ENCODE results near the gene SMPDL3A. TPM values are rescaled to one million over a fixed set of nuclear protein-coding genes. Genes with fewer than 3 reads are reported as not detected.
A peak's percentile ranks its signal among the peaks of the same experiment; 100 is the strongest.

The SMPDL3A gene
- total RNA-seq, 1 experiment from 2014 or later = 2.4 TPM

GRCh38 chr6:122809691-122810090, 20.6 kb downstream of the SMPDL3A start:
- no TSS peak for BruUV-seq (replicated peaks)

GRCh38 chr6:122810189-122810588, 21.1 kb downstream of the SMPDL3A start:
- Histone ChIP-seq H3K79me2 (ENCODE audit: low read depth) (no peaks in the 10 kb centered on the region), H3K4me3 (no peak overlapping the region), H4K20me1 (ENCODE audit: insufficient read depth) (no peaks in the 10 kb centered on the region), H3K4me1 (replicated peaks; ENCODE audit: insufficient read depth) (no peaks in the 10 kb centered on the region), H3K9me3 (ENCODE audit: insufficient read depth, low read depth) (no peaks in the 10 kb centered on the region), H3K27ac (no peak overlapping the region), H3K36me3 (ENCODE audit: low read depth) (no peaks in the 10 kb centered on the region), H3K4me2 (no peak overlapping the region), H3K9me2 (ENCODE audit: insufficient read depth) (no peaks in the 10 kb centered on the region), H2AFZ (no peak overlapping the region), H3K27me3 (ENCODE audit: insufficient read depth, low read depth) (no peaks in the 10 kb centered on the region), H3F3A (ENCODE audit: insufficient read depth, low read depth) (no peaks in the 10 kb centered on the region)
- intact Hi-C loops (cut with micrococcal nuclease; ENCODE audit: unreplicated experiment) = no loop called here
- DNase-seq = no peak
- CTCF ChIA-PET = no interaction called here
- TF ChIP-seq, protein P1, sequence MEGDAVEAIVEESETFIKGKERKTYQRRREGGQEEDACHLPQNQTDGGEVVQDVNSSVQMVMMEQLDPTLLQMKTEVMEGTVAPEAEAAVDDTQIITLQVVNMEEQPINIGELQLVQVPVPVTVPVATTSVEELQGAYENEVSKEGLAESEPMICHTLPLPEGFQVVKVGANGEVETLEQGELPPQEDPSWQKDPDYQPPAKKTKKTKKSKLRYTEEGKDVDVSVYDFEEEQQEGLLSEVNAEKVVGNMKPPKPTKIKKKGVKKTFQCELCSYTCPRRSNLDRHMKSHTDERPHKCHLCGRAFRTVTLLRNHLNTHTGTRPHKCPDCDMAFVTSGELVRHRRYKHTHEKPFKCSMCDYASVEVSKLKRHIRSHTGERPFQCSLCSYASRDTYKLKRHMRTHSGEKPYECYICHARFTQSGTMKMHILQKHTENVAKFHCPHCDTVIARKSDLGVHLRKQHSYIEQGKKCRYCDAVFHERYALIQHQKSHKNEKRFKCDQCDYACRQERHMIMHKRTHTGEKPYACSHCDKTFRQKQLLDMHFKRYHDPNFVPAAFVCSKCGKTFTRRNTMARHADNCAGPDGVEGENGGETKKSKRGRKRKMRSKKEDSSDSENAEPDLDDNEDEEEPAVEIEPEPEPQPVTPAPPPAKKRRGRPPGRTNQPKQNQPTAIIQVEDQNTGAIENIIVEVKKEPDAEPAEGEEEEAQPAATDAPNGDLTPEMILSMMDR (conservative IDR thresholded peaks at IDR 0.05) = no peak
- no peak for TF ChIP-seq EZH2 (IDR thresholded peaks at IDR 0.05; ENCODE audit: low read depth)
- POLR2A ChIA-PET (ENCODE audit: unreplicated experiment) = no interaction called here
- BruUV-seq (replicated peaks) = no TSS peak

More at GRCh38 chr6:122809691-122810090, 20.6 kb downstream of the SMPDL3A start:
- H3K36me3 ChIP-seq (ENCODE audit: low read depth) = no peaks in the 10 kb centered on the region
- intact Hi-C loops (cut with micrococcal nuclease; ENCODE audit: unreplicated experiment) = no loop called here
- no peaks in the 10 kb centered on the region for H3F3A ChIP-seq (ENCODE audit: insufficient read depth, low read depth)
- H3K27me3 ChIP-seq (ENCODE audit: insufficient read depth, low read depth) = no peaks in the 10 kb centered on the region
- no peaks in the 10 kb centered on the region for H4K20me1 ChIP-seq (ENCODE audit: insufficient read depth)
- H3K79me2 ChIP-seq (ENCODE audit: low read depth) = no peaks in the 10 kb centered on the region
- H3K4me1 ChIP-seq (replicated peaks; ENCODE audit: insufficient read depth) = no peaks in the 10 kb centered on the region
- TF ChIP-seq, protein P1 (conservative IDR thresholded peaks at IDR 0.05) = no peak
- no peak for TF ChIP-seq EZH2 (IDR thresholded peaks at IDR 0.05; ENCODE audit: low read depth)
- H2AFZ ChIP-seq = no peak overlapping the region
- H3K9me3 ChIP-seq (ENCODE audit: insufficient read depth, low read depth) = no peaks in the 10 kb centered on the region
- H3K27ac ChIP-seq = no peak overlapping the region
- ChIA-PET CTCF (no interaction called here), POLR2A (ENCODE audit: unreplicated experiment) (no interaction called here)
- no peak overlapping the region for H3K4me3 ChIP-seq
- H3K9me2 ChIP-seq (ENCODE audit: insufficient read depth) = no peaks in the 10 kb centered on the region
- DNase-seq = no peak
- H3K4me2 ChIP-seq = no peak overlapping the region

DNA sequence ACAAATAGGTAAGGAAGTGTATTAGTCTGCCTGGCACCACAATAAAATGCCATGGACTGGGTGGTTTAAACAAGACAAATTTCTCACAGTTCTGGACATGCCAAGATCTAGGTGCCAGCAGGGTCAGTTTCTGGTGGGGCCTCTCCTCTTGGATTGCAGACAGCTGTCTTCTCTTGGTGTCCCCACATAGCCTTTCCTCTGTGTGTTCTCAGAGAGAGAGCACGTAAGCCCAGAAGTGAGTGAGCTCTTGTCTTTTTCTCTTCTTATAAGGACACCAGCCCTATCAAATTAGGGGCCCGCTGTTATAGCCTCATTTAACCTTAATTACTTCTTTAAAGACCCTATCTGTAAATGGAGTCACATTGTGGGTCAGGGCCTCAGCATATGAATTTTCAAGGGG, 28.3 kb downstream of the SMPDL3A start:
- H3K79me2 ChIP-seq (ENCODE audit: low read depth) = no peaks in the 10 kb centered on the region
- no peak overlapping the region for H3K4me2 ChIP-seq
- peak overlapping the region; percentile 39 for H2AFZ ChIP-seq
- intact Hi-C loops (cut with micrococcal nuclease; ENCODE audit: unreplicated experiment) = no loop called here
- ChIA-PET CTCF (no interaction called here), POLR2A (ENCODE audit: unreplicated experiment) (no interaction called here)
- no peaks in the 10 kb centered on the region for H3K27me3 ChIP-seq (ENCODE audit: insufficient read depth, low read depth)
- BruUV-seq (replicated peaks) = no TSS peak
- H3K4me3 ChIP-seq = no peak overlapping the region
- H4K20me1 ChIP-seq (ENCODE audit: insufficient read depth) = no peaks in the 10 kb centered on the region
- TF ChIP-seq, protein P1 (conservative IDR thresholded peaks at IDR 0.05) = no peak
- no peak for TF ChIP-seq EZH2 (IDR thresholded peaks at IDR 0.05; ENCODE audit: low read depth)
- H3K9me2 ChIP-seq (ENCODE audit: insufficient read depth) = no peaks in the 10 kb centered on the region
- H3F3A ChIP-seq (ENCODE audit: insufficient read depth, low read depth) = no peaks in the 10 kb centered on the region
- no peak for DNase-seq
- H3K27ac ChIP-seq = no peak overlapping the region
- H3K4me1 ChIP-seq (replicated peaks; ENCODE audit: insufficient read depth) = no peaks in the 10 kb centered on the region
- H3K9me3 ChIP-seq (ENCODE audit: insufficient read depth, low read depth) = no peaks in the 10 kb centered on the region
- no peaks in the 10 kb centered on the region for H3K36me3 ChIP-seq (ENCODE audit: low read depth)

Data from PC-9 (cell line).